GM12892 (cell line): ENCODE results near the gene PTPN11.

Experiments used
- POLR2A ChIP-seq: IDR thresholded peaks from 2 replicates; pipeline ENCODE4 v1.6.1; 2011; ENCODE audit warnings: low read depth, low read length, control low read depth
- POLR2AphosphoS5 ChIP-seq: IDR thresholded peaks from 2 replicates; pipeline ENCODE4 v1.6.1; 2011; ENCODE audit warnings: low read depth, low read length, control low read depth
- TAF1 ChIP-seq: IDR thresholded peaks from 2 replicates; pipeline ENCODE4 v1.6.1; 2011; ENCODE audit warnings: low read depth, mild to moderate bottlenecking, control low read depth, low read length, borderline replicate concordance

GRCh38 chr12:112532106-112532505 is 113.4 kb downstream of the PTPN11 start:
- no peak for TF ChIP-seq TAF1
- TF ChIP-seq POLR2AphosphoS5, result no peak
- TF ChIP-seq POLR2A, result no peak
